Psoas muscle (tissue), 8 donors: ENCODE results near the gene MRGPRX4. TPM values are rescaled to one million over a fixed set of nuclear protein-coding genes. Genes with fewer than 3 reads are reported as not detected.

Experiments used
- ATAC-seq, 4 donors: fragments of 200-7000 bp; cut with Tn5 transposase; one replicate each; pipeline ENCODE4 v1.9.1; 2020; ENCODE audit warnings: moderate library complexity in 3 of 4, mild to moderate bottlenecking in 2 of 4
- DNase-seq, 2 donors: peaks; one replicate each; pipeline ENCODE4 v3.0.0-alpha.2; 2020
- H3K27ac ChIP-seq: fragments of 200-600 bp; one replicate; pipeline ENCODE4 v1.8.0; 2022
- H3K27me3 ChIP-seq, 3 donors: fragments of 200-600 bp in 1 of 3; one replicate each; pipeline versions ENCODE4 v1.6.1 to v1.8.0; 2013 to 2022; ENCODE audit warnings: low read length in 2 of 3, mild to moderate bottlenecking in 2 of 3, moderate library complexity in 1 of 3; ENCODE audit not compliant: insufficient read depth in 3 of 3
- H3K36me3 ChIP-seq, 2 donors: fragments of 200-600 bp in 1 of 2; one replicate each; pipeline versions ENCODE4 v1.6.1 to v1.8.0; 2013 to 2022; ENCODE audit warnings: low read depth in 1 of 2, mild to moderate bottlenecking in 1 of 2, moderate library complexity in 1 of 2; ENCODE audit not compliant: insufficient read depth in 1 of 2
- H3K4me1 ChIP-seq: fragments of 200-600 bp; one replicate; pipeline ENCODE4 v1.8.0; 2022
- H3K4me3 ChIP-seq: fragments of 200-600 bp; one replicate; pipeline ENCODE4 v1.8.0; 2022; ENCODE audit warnings: mild to moderate bottlenecking
- H3K9me3 ChIP-seq: fragments of 200-600 bp; one replicate; pipeline ENCODE4 v1.8.0; 2022
- CTCF ChIP-seq: fragments of 200-600 bp; IDR thresholded peaks from one replicate; pipeline ENCODE4 v1.8.0; 2022; ENCODE audit warnings: antibody characterized with exemption
- WGBS, 3 donors: extraction: QIAGEN DNeasy Blood & Tissue Kit; methylation state at CpG; one replicate each; pipeline versions ENCODE4 v1.1.6 to v1.1.7; 2013; 5-methylcytosine and 5-hydroxymethylcytosine counted together
- intact Hi-C, 2 donors: fragments of 100-400 bp; cut with DNase I; formaldehyde crosslinking; loops; one replicate each; pipeline versions ENCODE4 v1.11.0 to v1.14.2; 2022
- polyA plus RNA-seq, 3 donors: library from polyadenylated mRNA; stranded (reverse); fragments of 200-250 nt; gene quantifications; one replicate each; pipeline ENCODE4 v1.2.3, GENCODE V29; 2013
- total RNA-seq, 4 donors: library from RNA; stranded (reverse); fragmentation: NEBNext Ultra II Directional in 2 of 4; extraction: Animal tissue kit (Norgen Biotek cat#: 25700) in 2 of 4; gene quantifications; one replicate each; pipeline versions ENCODE4 v1.2.1 to v1.2.4, GENCODE V29; 2021 to 2023
- donor health status: healthy with polysubstance abuse.
- donor health status: DM: no; HTN: no; CAD: no; lungs with moderate emphysema.
- donor health status: Bipolar disorder and iron deficiency.
- donor health status: healthy.
- donor health status: DM: yes; HTN: yes; CAD: no.
- donor health status: DM: no; HTN: no; CAD: no.
- donor health status: DM: no; HTN: no; CAD: no.
- donor health status: DM: yes; HTN: yes; CAD: no.

Gene MRGPRX4
- total and polyA plus RNA-seq, 7 donors: not detected

DNA sequence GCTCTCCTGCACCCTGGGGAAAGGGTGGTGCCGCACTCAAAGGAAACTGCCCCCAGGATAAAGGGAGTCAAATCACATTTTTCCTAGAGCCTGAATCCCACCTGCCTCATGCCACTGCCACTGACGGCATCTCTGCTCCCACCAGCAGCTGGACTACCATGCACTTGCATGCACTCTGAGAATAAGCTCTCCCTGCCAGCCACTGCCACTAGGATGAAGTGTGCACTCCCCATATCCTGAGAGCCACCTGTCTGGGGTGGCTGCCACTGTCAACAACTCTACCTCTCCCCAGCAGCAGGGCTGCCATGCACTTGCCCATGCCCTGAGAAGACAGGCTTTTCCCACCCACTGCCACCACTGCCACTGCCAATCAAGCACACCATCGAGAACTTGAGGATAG is 31.6 kb downstream of the MRGPRX4 start:
- no peaks in the 10 kb centered on the region for H3K4me1 ChIP-seq
- ATAC-seq (no peak), DNase-seq (no peak)
- no peak for TF ChIP-seq CTCF
- no peak overlapping the region for H3K27ac ChIP-seq
- no peak overlapping the region for H3K4me3 ChIP-seq
- no peaks in the 10 kb centered on the region for H3K36me3 ChIP-seq
- intact Hi-C loops: no loop called here
- 77 to 83% (median 82%) methylated on average over 3 of the region's 3 CpGs for WGBS, 3 donors
- peaks cover 0 to 19% (median 0%) of the 10 kb centered on the region in 3 donors for H3K27me3 ChIP-seq
- no peaks in the 10 kb centered on the region for H3K9me3 ChIP-seq

DNA sequence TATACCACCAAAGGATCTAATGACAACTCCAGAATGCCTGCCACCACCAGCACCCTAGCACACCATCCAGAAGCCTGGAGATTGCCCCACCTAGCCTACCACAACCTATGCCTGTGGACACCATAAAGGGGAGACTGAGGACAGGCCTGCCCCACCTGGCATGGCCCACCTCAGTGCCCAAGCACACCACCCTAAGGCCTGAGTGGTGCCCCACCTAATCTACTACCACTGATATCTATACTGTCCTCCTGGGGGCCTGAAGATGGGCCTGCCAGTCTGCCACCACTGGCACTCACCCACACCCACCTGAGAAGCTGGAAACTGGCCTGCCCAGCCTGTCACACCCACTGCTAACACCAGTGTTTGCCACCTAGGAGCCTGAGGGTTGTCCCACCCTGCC is 32.1 kb downstream of the MRGPRX4 start:
- H3K27me3 ChIP-seq: peaks cover 0 to 19% (median 0%) of the 10 kb centered on the region in 3 donors
- no peaks in the 10 kb centered on the region for H3K9me3 ChIP-seq
- no peaks in the 10 kb centered on the region for H3K36me3 ChIP-seq
- H3K4me1 ChIP-seq: no peaks in the 10 kb centered on the region
- DNase-seq: no peak
- intact Hi-C loops: no loop called here
- H3K4me3 ChIP-seq: no peak overlapping the region
- no peak for TF ChIP-seq CTCF
- ATAC-seq: no peak
- H3K27ac ChIP-seq: no peak overlapping the region

- no peak for TF ChIP-seq CTCF
- peak in 1 of 2 donors; percentile 38 for DNase-seq
- Histone ChIP-seq H3K9me3 (no peaks in the 10 kb centered on the region), H3K27ac (no peak overlapping the region), H3K27me3 (peaks cover 0 to 17% (median 0%) of the 10 kb centered on the region in 3 donors), H3K36me3 (no peaks in the 10 kb centered on the region), H3K4me1 (no peaks in the 10 kb centered on the region), H3K4me3 (no peak overlapping the region)
- ATAC-seq: no peak
- 14 to 29% (median 20%) methylated on average over 33 of the region's 33 CpGs for WGBS, 3 donors
- intact Hi-C loops: no loop called here
These were observed 36.4 kb downstream of the MRGPRX4 start for GRCh38 chr11:18209058-18209457.

DNA sequence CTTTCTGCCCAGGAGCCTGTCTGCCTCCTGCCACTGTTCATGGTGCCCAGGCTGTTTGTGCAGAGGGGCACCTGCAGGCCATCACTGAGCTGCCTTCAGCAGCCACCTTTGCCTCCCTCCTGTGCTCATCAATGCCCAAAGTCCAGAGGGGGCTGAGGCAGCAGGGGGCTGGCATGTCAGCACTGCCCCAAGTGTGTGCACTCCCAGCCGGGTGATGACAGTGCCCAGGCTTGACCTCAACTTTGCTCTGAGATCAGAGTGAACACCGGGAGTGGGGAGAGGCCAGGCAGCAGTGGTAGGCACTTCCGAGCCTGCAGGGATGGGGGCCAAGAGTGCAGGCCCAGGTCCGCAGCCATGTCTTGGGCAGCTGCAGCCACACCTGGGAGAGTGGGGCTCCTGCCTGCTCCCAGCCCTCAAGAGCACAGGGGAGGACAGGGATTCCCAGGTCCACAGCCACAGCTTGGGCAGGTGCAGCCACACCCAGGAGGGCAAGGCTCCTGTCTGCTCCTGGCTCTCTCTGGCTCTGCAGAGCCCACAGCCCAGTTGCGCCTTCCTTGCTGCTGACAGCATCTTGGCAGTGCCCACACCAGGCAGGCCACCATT is 48.7 kb downstream of the MRGPRX4 start:
- no peak for TF ChIP-seq CTCF
- 70 to 85% (median 79%) methylated on average over 5 of the region's 5 CpGs for WGBS, 3 donors
- Histone ChIP-seq H3K36me3 (no peaks in the 10 kb centered on the region), H3K27ac (no peak overlapping the region), H3K9me3 (no peaks in the 10 kb centered on the region), H3K27me3 (no peaks in the 10 kb centered on the region), H3K4me1 (no peaks in the 10 kb centered on the region), H3K4me3 (no peak overlapping the region)
- no peak for ATAC-seq
- intact Hi-C loops: no loop called here
- no peak for DNase-seq

- Histone ChIP-seq H3K27ac (no peak overlapping the region), H3K4me3 (no peak overlapping the region), H3K4me1 (no peaks in the 10 kb centered on the region), H3K27me3 (no peaks in the 10 kb centered on the region), H3K9me3 (no peaks in the 10 kb centered on the region), H3K36me3 (no peaks in the 10 kb centered on the region)
- WGBS, 3 donors: 91 to 96% (median 94%) methylated on average over 3 of the region's 3 CpGs
- DNase-seq: no peak
- intact Hi-C loops: no loop called here
- TF ChIP-seq CTCF: no peak
- no peak for ATAC-seq
These were observed 50.3 kb downstream of the MRGPRX4 start for GRCh38 chr11:18222814-18223421.
